H1 (cell line): ENCODE results near the gene POLE4. TPM values are rescaled to one million over a fixed set of nuclear protein-coding genes. Genes with fewer than 3 reads are reported as not detected.

Experiments
- CHD2 ChIP-seq: IDR thresholded peaks from 2 replicates; pipeline ENCODE4 v1.6.1; 2012; ENCODE audit warnings: low read length, improper control_type of control experiment
- CTBP2 ChIP-seq: IDR thresholded peaks from 2 replicates; pipeline ENCODE4 v1.7.0; 2011; ENCODE audit warnings: borderline replicate concordance, mild to moderate bottlenecking, moderate library complexity, mixed read lengths, low read length; ENCODE audit not compliant: insufficient read depth, insufficient read length
- SP1 ChIP-seq: IDR thresholded peaks from 2 replicates; pipeline ENCODE4 v1.6.1; 2011; ENCODE audit warnings: low read depth, low read length
- TAF7 ChIP-seq: optimal IDR thresholded peaks from 2 replicates; pipeline ENCODE3; 2011; ENCODE audit warnings: low read depth, mild to moderate bottlenecking, inconsistent platforms, low read length, moderate library complexity, borderline replicate concordance
- TCF12 ChIP-seq: IDR thresholded peaks from 2 replicates; pipeline ENCODE4 v1.6.1; 2011; ENCODE audit warnings: low read depth, mild to moderate bottlenecking, low read length
- YY1 ChIP-seq: IDR thresholded peaks from 2 replicates; pipeline ENCODE4 v1.6.1; 2011; ENCODE audit warnings: low read depth, mild to moderate bottlenecking, low read length
- polyA plus RNA-seq, 7 experiments: library from polyadenylated mRNA; depleted of rRNA in 3 of 7; stranded (reverse) in 5 of 7; unstranded in 2 of 7; fragments of >200 nt in 5 of 7; fragments of 200-250 nt in 2 of 7; gene quantifications; 1 replicate in 5 of 7; 2 replicates in 1 of 7; 4 replicates in 1 of 7; pipeline versions ENCODE4 v1.2.1 to v1.2.3, GENCODE V29; 2011 to 2013; ENCODE audit warnings: missing spikeins in 2 of 7, mixed read lengths in 2 of 7
- total RNA-seq: library from RNA; stranded (reverse); fragmentation: NEBNext Ultra II Directional; extraction: Animal tissue kit (Norgen Biotek cat#: 25700); gene quantifications from 2 replicates; pipeline ENCODE4 v1.2.1, GENCODE V29; 2021

POLE4 gene
- total and polyA plus RNA-seq, 2 of the 8 experiments (the other 6 are each of a cell fraction or from before 2014, with no cell fraction given): 16.7 to 44.7 TPM

DNA sequence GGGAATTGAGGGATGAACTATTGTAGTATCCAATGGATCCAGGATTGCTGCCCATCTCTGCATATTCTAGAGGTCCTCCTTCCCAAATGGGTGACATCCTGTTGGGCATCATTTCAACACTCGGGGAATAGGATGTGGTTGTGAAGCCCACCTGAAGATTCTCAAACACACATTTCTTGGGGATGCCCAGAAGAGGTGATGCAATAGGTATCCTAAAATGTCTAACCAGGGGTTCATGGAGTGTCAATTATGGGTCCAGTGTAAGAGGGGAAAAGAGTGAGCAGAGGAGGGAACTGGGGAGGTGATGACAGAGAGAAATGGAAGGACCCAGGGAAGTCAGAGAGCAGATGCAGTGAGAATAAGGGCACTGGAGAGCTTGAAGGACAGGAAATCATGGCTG, 52.1 kb downstream of the POLE4 start (continued):
- TF ChIP-seq TCF12 (no peak), SP1 (no peak), YY1 (no peak), CTBP2 (no peak), TAF7 (no peak), CHD2 (no peak)
